Hematopoietic multipotent progenitor cell treated with erythropoietin and hydrocortisone succinate and interleukin-3 and kit ligand, for 15 days (in vitro differentiated cells): ENCODE measurements around the gene NADSYN1.

ENCODE experiments used
- DNase-seq: peaks from one replicate; pipeline ENCODE4 v3.0.0-alpha.2; 2015; ENCODE audit warnings: low spot score

Gene NADSYN1

DNA sequence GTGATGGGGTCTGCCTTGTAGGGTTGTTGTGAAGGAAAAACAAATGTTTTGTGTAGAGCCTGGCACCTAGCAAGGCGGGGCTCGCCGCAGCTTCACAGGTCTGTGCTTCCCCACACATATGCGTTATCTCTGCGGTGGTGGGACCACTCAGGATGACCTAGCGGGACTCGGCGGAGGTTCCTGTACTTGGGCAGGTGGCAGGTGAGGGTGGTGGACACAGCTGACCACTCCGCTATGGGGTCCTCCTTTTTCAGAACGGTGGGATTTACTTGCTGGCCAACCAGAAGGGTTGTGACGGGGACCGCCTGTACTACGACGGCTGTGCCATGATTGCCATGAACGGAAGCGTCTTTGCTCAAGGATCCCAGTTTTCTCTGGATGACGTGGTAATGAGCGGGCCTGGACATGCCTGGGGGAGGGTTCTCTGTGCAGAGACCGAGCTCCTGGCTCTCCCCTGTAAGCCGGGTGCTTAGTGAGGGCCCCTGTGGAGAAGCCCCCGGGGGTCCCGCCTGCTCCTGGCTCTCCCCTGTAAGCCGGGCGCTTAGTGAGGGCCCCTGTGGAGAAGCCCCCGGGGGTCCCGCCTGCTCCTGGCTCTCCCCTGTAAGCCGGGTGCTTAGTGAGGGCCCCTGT, 21.3 kb downstream of the NADSYN1 start:
- no peak for DNase-seq

DNA sequence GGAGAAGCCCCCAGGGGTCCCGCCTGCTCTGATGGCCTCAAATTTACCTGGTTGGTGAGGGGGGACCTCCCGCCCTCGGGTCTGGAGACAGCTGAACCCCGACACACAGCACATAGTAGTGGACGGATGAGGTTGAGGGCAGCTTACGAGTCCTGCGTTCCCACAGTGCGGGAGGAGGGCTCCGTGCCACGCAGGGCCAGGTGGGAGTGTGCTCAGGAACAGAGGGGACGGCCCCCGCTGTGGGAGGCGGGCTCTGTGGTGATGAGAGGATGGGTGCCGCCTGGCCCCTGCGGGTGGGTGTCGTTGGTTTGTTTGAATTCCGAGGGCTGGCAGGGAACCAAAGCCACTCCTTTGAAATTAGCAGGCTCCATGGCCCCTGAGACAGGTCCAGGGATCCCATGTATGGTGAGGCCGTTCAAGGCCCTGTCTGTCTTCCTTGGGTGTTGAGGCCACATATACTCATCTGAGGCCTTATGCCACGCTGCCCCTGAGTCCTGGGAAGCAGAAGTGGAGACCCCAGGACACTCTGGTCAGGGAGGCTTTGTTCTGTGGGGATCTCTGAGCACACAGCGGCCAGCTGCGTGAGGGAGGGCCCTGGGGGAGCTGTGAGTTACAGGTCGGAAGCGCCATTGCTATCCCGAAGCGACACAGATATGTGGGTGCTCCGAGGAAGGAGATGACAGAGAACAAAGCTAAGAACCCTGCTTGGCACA, 21.9 kb downstream of the NADSYN1 start:
- no peak for DNase-seq

DNA sequence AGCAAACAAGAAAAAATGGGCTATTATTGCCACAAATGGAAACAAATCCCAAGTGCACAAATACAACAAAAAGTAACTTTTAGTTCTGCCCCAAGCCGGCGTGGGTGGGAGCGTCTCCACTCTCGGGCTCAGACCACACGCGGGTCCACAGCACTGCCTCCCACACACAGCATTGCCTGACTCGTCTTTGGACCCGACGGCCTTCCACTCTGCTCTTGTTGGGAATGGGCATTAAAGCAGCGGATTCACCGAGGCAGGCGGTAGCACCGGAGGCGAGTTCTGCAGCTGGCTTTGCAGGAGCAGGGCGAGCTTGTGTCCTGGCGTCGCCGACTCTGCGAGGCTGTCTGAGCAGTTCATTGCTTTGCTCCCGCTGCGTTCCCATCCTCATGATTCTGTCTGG, 23.0 kb downstream of the NADSYN1 start:
- no peak for DNase-seq

DNA sequence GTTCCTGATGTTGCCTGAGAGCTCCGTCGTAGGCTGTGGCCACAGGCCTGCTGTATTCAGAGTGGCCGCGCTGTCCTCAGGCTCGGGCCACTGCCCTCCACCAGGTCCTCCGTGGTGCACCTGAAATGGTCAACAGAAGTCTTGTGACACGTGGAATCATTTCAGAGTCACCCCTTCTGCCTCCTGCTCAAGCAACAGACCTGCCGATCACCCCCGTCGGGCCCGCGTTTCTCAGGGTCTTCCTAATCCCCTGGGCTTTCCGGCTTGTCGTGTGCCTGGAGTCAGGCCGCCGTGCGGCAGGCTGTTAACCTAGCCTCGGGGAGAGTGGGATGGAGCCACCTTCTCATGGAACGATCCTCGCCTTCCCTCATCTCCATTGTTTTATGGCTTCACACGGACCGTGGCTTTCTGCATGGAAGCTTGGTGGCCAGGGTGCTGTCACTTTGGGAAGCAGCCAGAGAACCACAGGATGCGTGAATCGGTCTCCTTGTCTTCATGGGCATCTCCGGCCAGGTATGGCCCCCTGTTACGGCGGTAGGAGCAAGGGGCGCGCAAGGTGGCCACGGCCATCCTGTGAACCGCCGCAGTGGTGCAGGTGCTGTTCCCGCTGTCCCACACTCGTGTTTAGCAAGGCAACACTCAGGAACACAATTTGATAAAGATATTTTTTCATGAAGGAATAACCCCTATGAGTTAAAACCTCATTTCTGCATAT, 24.1 kb downstream of the NADSYN1 start:
- no peak for DNase-seq

DNA sequence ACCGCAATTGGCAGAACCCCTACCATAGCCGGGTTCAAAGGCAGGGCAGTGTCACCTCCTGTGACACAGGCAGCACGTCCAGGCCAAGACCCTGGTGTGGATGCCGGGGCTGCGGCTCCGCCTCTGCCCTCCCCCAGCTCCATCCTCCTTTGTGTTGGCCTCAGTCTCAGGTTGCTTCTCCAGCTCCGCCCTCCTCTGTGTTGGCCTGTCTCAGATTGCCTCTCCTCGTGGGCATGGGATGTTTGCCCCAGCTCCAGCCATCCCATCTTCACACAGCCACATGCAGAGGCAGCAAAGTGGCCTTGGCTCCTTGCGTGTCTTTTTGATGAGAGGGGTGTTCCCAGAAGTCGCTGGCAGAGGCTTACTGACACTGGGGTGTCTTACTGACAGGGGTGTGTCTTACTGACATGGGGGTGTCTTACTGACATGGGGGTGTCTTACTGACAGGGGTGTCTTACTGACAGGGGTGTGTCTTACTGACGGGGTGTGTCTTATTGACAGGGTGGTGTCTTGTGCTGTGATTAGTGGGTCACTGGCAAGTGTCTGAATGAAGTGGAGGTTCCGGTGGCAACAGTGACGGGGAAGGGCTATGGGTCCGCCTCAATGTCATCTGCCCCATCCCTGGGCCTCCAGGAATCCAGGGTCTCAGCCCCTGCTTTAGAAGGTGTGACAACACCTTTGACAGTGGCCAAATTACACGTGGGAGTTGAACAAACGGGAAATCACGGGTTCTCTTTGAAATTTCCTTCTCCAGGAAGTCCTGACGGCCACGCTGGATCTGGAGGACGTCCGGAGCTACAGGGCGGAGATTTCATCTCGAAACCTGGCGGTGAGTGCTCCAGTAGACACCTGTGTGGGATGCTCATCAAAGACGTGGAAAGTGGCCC, 24.9 kb downstream of the NADSYN1 start:
- DNase-seq: no peak

DNA sequence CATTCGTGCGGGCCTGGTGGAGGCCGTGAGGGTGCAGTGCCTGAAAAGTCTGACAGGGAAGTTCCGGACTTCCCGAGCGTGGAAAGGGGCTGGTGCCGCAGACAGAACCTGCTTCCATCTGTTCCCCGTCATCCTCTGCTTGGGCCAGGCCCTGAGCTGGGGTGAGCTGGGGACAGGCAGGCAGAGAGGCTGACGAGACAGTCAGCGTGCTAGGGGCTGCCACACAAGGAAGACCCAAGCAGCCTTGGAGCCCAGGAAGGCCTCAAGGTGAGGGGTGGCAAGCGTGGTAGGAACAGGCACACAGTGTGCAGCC, 25.5 kb downstream of the NADSYN1 start:
- DNase-seq: no peak

DNA sequence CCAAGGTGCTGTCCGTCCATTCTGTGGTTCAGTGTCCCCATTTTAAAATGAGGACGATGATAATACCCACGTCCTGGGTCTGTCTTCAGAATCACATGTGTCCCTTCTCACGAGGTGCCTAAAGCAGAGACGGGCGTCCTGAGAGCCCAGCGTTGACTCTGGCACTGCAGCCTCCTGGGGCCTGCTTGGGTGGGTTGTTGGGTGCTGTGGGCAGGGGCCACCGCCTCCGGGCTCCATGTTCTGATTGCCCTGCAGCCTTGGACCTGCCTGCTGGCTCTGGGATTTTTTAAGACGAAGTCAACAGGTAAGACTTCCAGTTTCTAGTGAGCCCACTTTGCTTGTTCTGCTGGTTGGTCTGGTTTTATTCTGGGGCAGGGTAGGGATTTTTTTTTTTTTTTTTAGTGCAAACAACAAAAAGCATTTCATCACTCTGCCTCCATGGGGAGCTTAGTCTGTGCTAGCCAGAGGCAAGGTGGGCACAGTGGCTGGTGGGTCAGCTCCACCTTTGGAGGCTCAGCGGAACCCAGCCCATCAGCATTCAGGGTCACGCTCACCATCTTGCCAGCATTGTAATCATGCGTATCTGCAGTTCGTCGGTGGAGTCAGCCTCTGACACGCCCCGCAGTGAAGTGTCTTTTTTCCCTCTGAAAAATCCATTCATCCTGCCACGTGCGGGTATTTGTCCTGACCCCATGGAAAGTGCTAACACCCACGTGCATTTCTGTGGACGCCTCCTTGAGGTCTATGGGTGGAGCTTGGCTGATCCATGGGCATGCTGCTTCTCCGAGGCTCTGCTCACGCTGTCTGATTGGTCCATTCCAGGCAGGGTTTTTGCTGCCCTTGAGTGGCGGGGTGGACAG, 28.3 kb downstream of the NADSYN1 start:
- no peak for DNase-seq

DNA sequence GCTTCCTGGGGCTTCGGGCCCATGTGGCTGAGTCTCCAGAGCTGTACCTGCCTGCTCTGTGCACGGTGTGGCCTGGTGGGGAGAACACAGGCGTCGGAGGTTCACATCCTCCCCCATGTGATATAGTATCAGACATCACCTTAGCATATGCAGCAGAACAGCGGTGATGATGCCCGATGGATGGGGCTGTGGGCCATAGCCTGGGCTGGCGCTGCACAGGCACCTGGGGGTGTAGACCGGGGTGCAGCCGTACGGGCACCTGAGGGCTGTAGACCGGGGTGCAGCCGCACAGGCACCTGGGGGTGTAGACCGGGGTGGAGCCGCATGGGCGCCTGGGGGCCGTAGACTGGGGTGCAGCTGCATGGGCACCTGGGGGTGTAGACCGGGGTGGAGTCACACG, 29.2 kb downstream of the NADSYN1 start:
- DNase-seq: no peak

DNA sequence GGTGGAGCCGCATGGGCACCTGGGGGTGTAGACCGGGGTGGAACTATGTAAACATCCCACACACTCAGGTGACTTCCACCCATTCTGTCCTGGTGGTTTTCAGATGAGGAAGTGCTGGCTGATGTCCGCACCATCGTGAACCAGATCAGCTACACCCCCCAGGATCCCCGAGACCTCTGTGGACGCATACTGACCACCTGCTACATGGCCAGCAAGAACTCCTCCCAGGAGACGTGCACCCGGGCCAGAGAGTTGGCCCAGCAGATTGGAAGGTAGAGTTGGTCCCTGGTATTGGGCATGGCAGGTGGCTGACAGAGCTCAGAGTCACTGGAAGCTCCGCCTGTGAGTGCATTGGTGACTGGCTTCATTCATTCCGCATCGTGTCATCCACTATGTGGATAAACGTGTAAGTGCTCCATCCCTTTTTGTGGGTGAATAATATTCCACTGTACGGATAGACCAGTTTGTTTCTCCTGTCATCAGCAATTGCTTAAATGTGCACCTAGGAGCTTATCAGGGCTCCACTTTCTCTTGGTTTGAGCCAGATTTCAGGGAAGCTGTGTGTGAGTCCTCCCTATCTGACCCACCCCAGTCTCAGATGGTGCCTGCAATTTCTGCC, 29.9 kb downstream of the NADSYN1 start:
- DNase-seq: no peak

DNA sequence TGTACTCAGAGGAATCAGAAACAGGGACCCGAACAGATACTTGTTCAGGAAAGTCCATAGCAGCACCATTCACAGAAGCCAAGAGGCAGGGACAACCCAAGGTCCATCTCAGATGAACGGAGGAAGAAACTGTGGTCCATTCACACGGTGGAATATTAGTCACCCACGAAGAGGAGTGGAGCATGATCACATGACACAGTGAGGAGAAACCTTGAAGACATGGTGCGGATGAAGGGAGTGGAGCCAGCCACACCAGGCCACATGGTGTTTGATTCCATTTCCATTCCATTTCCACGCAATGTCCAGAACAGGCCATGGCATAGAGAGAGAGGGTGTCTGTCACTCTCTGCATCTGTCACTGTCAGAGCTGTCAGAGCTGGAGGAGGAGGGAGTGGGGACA, 30.7 kb downstream of the NADSYN1 start:
- no peak for DNase-seq

DNA sequence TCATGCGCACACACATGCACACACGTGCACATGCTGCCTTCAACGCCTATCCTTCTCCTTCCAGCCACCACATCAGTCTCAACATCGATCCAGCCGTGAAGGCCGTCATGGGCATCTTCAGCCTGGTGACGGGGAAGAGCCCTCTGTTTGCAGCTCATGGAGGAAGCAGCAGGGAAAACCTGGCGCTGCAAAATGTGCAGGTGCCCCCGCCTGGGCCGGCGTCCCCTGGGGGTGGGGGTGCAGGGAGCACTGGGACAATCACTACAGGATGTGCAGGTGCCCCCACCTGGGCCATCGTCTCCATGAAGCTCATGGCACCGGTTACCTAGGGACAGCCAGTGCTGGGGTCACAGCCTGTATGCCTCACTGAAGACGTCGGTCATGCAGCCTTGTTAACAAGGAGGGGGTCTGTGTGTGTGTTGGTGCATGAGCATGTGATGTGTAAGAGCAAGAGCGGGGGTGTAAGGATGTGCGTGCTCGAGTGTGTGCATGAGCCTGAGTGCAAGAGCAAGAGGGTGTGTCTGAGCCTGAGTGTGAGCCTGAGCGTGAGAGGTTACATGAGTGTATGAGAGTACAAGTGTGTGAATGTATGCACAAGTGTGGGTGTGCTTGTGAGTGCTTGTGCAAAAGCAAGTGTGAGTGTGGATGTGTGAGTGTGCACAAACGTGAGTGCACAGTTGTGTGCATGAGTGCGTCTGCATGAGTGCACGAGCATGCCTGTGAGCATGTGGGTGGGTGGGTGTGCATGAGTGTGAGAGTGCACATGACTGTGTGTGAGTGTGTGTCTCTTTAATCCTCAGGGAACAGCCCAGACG, 31.5 kb downstream of the NADSYN1 start:
- no peak for DNase-seq

DNA sequence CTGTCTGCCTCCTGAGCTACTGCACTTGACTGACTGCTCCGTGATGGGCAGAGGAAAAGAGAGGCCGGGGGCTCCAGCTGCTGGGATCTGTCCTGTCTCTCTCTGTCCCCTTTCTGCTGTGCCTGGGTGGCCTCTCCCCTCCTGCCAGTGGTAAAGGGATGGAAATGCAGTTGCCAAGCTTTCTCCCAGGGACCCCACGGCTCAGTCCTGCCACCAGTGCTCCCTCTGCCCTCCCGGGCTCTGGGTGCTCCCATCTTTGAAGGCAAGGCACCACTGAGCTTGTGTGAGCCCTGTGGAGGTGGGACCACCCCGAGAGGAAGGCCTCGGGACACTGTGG, 32.0 kb downstream of the NADSYN1 start:
- no peak for DNase-seq

DNA sequence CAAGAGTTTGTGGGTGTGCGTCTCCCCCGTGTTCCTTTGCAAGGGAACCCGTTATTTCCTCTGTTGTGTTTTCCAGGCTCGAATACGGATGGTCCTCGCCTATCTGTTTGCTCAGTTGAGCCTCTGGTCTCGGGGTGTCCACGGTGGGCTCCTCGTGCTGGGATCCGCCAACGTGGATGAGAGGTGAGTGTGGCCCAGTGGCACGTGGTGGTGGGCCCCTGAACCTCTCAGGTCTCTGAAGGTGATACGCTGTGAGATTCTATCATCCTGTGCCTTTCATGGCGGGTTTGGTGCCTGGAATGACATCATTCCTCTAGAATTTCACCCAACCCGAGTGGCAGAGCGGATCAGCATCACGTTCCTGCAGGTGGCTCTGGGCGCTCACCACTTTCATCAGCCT, 32.5 kb downstream of the NADSYN1 start:
- DNase-seq: no peak

DNA sequence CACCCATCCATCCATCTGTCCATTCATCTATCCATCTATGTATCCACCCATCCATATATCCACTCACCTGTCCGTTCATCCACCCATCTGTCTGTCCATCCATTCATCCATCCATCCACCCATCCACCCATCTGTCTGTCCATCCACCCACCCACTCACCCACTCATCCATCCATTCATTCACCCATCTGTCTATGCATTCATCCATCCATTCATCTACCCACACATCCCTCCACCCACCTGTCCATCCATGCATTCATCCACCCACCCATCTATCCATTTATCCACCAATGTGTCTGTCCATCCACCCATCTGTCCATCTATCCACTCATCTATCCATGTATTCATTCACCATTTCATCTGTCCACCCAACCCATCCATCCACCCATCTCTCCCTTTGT, 33.3 kb downstream of the NADSYN1 start:
- DNase-seq: no peak

DNA sequence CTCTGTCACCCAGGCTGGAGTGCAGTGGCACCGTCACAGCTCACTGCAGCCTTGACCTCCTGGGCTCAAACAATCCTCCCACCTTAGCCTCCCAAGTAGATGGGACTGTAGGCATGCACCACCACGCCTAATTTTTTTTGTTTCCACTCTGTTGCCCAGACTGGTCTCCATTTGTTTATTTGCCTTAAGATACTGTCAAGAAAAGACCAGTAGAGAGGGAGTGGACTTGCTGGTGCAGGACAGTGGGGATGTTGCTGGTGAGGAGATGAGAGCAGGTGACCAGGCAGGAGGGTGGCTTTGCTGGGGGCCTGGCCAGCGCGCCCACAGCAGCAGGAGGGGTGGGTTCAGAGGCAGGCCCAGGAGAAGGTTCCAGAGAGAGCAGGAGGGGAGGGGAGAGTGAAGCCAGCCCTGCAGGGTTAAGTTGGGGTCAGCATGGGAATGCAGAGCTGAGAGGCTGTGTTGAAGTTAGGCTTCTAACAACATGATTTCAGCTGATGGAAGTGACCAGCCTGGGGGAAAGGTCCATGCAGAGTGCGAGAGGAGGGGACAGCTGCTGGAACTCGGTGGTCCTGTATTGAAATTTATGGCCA, 35.8 kb downstream of the NADSYN1 start:
- no peak for DNase-seq

DNA sequence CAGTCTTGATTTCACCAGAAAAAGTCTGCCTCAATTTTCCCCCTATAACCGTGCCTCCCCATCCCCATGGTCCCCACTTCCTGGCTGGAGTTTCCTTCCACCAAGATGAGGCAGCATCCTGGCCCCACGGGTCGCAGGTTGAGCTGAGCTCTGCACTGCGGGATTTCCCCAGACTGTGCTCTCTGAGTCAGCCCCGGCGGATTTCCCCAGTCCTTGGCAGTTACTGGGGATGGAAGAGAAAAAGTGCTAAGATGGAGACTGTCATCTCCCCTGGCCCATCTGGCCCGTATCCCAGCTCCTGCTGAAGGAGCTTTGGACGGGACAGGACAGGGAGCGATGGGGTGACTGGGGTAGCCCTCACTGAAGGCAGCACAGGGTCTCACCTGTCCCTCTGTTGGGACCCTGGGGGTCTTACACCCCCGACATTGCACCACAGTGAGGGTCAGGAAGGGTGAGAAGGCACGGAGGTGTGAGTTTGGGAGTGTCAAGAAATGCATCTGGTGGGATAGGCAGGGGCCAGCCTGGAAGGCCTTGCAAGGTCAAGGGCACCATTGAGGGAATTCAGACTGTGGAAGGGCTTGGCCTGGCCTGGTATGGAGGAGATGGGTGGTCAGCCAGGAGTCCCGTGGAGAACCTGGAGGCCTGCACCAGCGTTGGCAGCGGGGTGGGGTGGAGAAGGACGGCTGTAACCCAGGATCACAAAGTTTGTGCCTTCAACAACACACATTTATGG, 36.5 kb downstream of the NADSYN1 start:
- no peak for DNase-seq

DNA sequence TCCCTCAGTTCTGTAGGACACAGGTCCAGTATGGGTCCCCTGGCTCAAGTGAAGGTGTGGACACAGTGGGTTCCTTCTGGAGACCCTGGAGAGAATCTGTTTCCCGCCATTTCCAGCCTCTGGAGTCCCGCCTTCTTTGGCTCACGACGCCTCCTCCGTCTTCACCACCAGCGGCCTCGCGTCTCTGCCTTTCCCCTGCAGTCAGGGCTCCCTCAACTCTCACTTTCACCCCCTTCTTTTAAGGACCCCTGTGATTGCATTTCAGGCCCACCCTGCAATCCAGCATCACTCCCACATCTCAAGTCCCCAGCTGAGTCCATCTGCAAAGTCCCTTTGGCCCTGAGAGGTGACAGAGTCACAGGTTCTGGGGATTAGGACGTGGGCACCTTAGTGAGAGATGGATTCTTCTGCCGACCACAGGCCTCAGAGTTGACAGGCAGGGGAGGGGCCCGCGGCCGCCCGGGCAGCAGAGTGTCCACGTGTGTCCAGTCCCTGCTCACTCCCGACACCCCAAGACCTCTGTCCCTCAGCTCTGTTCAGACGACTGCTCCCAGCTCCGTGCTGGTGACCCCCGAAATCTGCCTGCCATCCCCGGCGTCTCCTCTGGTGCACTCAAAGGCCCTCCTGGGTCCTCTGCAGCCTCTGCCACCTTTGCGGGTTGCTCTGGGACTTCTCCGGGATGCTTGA, 37.2 kb downstream of the NADSYN1 start:
- DNase-seq: no peak

DNA sequence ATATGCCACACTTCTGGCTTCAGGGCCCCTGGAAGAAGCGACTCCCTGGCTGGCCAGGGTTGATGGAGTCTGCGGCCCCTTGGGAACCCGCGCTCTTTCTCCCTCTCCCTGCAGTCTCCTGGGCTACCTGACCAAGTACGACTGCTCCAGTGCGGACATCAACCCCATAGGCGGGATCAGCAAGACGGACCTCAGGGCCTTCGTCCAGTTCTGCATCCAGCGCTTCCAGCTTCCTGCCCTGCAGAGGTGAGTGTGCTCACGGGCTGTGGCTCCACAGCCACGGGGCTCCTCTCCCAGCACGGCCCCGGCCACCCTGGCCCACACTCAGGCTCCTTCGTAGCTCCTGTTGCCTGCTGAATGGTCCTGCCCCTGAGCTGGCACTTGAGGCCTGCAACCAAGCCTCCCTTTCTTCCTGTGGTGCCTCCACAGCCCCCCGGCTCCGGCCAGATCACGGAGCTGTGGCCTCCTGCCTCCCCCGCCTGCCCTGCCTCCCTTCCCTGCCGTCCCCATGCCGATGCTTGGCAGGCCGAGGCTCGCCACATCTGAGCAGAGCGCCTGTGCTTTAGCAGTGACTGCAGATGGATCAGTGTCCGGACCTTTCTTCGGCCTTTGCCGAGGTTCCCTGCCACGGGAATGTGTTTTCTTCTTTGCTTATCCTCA, 37.9 kb downstream of the NADSYN1 start:
- DNase-seq: no peak
